GM21360 (cell line): ENCODE results near the gene ENTPD8.
A peak's percentile ranks its signal among the peaks of the same experiment; 100 is the strongest.

Experiments used
- ATAC-seq: cut with Tn5 transposase; IDR thresholded peaks from one replicate; pipeline ENCODE4 v1.9.1; 2021; ENCODE audit warnings: mild to moderate bottlenecking, moderate library complexity; ENCODE audit not compliant: unreplicated experiment

Gene ENTPD8

DNA sequence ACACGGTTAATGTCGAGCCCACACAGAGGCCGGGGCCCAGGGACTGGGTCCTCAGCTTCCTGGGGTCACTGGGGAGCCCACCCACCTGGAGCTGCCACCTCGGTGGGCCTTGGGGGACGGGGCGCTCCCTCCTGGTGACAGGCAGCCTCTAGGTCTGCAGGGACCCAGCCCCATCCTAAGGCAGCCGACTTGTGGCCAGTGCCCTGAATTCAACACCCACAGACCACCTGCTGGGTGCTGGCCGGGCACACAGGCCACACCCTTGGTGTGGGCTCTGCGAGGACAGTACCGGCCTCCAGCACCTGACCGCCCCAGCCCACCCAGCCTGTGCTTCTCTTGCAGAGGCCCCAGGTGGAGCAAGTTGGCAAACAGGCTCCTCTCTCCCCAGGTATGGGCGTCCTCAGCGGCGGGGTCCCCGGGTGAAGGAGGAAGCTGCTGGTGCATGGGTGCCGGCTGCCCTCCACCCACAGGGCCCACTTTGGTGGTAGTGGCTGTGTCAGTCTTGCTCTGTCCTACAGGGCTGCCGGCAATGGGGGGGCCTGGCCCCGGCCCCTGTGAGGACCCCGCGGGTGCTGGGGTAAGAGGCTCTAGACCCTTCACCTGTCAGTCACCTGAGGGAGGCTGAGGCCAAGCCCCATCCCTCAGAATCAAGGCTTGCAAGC, 8.3 kb downstream of the ENTPD8 start:
- no peak for ATAC-seq

DNA sequence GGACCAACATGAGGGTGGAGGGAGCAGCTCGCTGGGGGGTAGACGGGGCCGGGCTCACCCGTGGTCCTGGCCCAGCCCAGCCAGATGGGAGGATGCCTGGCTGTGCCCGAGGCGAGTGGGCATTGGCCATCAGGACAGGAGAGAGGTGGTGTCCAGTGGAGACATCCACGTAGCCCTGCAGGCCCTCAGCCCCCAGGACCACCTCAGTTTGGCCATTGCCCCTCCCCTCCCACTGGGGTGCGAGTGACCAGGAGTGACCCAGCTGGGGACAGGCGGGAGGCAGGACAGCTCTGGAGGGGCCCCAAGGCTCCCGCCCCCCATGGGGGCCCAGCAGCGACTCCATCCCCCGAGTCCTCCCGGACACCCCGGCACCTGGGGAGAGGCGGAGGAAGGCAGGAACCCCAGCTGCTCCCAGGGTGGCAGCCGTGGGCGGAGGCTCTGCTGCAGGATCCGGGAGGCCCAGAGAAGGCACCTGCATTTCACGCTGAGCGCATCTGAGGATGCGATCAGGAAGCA, 9.7 kb downstream of the ENTPD8 start:
- ATAC-seq: no peak

DNA sequence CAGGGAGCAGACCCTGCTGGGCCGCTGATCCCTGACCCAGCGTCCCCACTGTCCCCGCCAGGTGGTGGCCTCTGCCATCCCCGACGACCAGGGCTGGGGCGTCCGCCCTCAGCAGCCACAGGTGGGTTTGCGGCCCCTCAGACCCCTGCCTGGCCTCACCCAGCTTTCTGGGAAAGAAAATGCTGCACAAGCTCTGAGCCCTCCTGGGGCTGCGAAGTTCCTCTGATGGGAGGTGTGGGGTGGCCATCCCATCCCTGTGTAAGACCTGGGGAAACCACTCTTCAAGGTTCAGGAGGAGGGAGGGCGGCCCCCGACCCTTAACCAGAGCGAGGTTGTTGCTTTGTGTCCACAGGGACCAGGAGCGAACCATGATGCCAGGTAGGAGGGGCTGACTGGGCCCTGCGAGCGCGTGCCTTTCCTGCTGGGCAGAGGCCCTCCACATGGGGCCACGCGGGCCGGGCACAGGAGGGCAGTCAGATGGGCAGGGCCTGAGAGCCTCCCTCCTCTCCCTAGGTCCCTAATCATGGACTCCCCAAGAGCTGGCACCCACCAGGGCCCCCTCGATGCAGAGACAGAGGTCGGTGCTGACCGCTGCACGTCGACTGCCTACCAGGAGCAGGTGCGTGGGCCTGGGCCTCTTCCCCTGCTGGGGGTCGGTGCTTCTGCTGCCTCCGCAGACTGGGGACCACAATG, 10.3 kb downstream of the ENTPD8 start:
- no peak for ATAC-seq

DNA sequence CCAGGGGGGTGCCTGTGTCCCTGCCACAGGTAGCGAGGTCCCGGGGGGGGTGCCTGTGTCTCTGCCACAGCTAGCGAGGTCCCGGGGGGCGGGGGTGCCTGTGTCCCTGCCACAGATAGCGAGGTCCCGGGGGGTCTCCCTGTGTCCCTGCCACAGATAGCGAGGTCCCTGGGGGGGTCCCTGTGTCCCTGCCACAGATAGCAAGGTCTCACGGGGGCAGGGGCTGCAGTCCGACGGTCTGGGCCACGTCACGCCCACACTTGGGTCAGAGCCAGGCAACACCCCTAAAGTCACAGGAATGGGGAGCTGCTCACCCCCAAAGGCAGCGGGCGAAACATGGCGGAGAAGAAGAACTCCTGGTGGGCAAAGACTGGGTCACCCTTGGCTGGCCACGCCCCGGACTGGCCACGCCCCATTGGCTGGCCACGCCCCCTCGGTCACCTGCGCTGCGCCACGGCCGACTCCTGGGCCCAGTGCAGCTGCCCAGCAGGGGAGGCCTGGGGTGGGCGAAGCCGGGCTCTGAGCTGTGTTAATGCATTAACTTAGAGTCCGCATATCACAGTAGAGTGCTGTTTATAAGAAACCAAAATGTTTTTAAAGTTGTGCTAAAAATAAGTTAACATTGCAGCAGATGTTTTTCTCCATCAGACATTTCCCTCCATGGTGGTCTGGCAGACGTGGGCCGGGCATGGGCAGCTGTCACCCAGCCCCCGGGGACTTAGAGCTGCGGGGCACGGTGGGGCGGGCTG, 11.0 kb downstream of the ENTPD8 start:
- no peak for ATAC-seq

DNA sequence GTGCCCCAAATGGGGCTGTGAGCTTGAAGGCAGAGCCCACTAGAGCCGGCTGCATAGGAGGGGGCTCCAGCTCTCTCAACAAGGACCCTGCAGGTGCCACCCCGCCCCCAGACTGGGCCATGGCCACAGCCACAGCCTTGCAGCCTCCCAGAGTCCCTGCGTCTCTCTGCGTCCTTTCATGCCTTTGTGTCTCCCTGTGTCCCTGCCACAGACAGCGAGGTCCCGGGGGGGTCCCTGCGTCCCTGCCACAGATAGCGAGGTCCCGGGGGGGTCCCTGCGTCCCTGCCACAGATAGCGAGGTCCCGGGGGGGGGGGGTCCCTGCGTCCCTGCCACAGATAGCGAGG, 11.6 kb downstream of the ENTPD8 start:
- ATAC-seq: no peak

DNA sequence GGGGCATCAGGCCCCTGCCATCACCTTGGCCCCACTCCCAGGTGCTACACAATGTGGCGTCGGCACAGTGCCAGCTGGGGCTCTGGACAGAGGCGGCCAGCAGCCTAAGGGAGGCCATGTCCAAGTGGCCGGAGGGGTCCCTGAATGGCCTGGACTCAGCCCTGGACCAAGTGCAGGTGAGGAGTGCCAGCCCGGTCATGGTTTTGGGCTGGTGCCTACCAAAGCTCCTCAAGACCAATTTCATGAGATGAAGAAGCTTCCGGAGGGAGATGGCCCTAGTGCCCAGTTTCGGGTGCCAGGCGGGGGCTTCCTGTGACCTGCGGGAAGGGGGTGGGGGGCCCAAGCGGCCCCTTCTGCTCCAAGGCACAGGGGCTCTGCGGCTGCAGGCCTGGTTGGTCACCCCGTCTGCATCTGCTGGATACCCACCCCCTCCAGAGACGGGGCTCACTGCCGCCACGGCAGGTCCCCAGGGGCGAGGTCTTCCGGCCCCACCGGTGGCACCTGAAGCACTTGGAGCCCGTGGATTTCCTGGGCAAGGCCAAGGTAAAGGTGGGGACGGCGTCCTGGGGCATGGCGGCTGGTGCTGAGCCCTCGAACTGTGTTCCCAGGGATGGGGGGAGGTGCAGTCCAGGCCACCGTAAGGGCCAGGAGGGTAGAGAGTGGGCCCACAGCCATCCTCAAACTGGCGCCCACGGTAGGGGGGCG, 12.2 kb downstream of the ENTPD8 start:
- ATAC-seq: no peak

DNA sequence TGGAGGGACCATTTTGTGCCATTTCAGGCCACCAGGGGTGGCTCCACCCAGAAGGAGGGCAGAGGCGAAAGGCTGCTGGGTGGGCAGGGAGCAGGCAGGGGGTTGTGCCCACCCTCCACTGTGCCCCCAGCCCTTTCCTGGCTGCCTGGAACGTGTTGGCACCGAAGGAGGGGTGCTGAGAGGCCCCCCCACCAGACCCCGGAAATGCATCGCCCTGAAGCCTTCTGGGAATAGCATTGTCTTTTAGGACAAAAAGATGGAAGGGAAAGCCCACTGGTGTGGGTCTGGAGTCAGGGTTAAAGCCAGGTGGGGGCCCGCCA, 12.9 kb downstream of the ENTPD8 start:
- no peak for ATAC-seq

DNA sequence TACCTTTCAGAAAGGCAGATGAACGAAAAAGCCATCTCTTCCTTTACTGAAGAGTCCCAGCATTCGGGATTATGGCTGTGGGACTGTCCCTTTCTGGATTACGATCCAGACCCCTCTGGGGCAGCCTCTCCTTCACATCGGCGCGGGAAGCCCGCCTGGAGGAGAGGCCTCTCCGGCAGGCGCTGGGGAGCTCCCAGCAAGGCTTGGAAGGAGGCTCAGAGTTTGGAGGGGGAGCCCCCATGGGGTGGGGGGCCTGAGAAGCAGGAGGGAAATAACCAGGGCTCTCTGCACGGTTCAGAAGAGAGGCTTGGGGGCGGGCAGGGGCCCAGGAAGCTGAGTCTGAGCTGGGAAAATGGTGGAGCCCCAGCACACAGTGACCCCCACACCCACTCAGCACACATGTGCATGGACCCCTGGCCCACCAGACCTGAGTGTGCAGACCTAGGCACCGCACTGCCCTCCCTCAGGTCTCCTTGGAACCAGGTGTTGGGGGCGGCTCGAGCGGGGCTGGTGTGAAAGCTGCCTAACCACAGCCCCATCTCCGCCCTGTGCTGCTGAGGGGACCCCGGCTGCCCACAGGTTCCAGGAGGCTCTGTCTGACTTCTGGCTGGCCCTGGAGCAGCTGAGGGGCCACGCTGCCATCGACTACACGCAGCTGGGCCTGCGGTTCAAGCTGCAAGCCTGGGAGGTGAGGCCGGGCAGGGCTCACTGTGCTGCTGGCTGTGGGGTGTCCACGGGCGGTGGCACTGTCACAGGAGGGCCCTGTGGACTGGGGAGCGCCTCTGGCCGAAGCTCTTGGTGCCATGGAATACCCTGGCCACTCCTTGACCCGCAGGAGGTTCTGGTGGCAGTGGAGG, 13.5 kb downstream of the ENTPD8 start:
- no peak for ATAC-seq

DNA sequence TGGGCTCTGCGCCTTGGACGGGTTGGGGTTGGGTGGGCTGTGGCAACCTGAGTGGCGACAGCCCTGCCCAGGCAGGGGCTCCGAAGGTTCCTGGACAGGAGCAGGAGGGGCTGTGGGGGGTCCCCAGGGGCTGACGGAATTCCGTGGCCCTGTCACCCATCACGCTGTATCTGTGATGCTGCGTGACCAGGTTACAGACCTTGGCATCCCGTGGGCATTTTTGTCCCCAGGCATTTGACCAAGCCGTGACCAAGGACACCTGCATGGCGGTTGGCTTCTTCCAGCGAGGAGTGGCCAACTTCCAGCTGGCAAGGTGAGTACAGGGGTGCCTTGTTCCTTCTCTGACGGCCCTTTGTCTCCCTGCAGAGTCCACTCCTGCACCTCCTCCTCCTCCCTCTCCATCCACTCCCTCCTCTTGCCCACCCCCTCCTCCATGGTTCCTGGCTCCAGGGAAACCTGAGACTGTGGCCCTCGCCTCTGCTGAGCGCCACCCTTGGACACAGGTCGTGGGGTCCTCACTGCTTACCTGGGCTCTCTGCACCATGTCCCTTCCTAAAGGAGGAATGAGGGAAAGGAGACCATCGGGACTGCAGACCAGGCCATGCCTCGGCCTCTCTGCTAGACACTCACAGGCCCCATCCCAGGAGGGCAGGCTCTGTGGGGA, 15.0 kb downstream of the ENTPD8 start:
- ATAC-seq: no peak

DNA sequence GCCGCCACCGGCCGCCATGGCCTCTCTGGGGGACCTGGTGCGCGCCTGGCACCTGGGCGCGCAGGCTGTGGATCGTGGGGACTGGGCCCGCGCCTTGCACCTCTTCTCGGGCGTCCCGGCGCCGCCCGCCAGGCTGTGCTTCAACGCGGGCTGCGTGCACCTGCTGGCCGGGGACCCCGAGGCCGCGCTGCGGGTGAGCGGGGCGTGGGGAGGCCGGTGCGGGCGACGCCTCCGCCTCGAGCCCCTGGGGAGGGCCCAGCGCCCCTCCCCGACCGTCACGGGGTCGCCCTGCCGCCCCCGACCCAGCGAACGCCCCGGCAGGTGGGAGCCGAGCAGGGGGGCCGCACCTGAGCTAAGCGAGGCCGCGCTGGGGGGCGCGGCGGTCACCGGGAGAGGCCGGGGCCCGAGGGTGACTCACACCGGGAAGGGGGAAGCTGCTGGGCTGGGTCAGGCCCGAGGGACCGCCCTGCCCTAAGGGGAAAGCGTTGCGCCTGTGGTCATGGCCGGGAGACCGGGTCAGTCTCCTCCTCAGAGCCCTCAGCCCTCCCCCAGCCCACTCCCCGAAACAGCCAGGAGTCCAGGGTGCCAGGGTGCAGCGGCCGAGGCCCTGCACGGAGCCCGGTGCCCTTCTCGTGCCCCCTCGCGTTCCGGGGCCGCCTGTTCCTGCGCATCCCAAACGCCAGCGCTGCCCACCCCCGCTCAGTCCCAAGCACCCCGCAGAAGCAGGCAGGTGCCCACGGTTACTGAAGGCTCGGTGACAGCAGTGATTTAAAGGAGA, 17.5 kb downstream of the ENTPD8 start:
- peak; percentile 18 for ATAC-seq

DNA sequence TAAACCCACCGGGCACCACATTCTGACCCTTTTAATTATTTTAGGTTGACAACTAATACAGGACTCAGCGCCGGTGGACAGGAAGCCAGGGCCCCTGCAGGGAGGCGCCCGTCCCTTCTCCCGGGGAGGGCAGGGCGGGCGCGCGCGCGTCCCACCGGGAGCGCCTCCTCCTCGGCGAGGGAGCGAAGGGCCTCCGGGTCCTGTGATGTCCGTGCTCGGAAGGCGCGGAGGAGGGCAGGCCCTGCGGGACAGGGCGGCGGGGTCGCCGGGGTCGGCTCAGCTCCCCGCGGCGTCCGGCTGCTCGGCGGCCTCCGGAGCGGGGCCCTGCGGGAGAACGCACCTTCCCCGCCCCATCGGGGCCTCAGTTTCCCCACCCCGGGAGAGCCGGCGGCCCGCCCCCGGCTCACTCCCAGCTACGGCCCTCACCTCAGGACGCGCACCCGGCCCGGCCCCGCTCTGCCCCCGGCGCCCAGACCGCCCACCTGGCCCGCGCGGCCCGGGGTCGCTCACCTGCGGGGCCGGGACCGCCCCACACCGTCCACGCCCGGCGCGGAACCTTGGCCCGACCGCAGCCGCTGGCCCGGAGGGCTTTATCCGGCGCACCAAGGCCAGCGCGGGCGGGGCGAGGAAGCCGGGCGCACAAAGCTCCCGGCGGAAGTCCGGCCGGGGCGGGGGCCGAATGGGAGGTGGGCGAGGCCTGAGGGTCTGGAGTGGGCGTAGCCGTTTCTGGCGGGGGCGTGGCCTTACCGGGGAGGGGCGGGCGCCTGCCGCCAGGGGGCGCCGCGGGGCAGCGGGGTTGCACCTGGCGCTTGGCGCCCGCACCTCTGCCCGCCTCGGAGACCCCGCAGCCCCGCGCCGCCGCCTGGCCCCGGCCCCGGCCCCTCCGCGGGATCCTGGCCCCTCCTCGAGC, 18.3 kb downstream of the ENTPD8 start, which contains the start of the genes EXD3 and NOXA1:
Gene EXD3 (minus strand): TSS at position 559 of the 910 bp plus-strand sequence. CDS start 27,805 bp downstream, outside the sequence.
Gene NOXA1 (plus strand): TSS at position 790 of the 910 bp plus-strand sequence. CDS start 137 bp downstream, outside the sequence.
- peak; percentile 80 for ATAC-seq

DNA sequence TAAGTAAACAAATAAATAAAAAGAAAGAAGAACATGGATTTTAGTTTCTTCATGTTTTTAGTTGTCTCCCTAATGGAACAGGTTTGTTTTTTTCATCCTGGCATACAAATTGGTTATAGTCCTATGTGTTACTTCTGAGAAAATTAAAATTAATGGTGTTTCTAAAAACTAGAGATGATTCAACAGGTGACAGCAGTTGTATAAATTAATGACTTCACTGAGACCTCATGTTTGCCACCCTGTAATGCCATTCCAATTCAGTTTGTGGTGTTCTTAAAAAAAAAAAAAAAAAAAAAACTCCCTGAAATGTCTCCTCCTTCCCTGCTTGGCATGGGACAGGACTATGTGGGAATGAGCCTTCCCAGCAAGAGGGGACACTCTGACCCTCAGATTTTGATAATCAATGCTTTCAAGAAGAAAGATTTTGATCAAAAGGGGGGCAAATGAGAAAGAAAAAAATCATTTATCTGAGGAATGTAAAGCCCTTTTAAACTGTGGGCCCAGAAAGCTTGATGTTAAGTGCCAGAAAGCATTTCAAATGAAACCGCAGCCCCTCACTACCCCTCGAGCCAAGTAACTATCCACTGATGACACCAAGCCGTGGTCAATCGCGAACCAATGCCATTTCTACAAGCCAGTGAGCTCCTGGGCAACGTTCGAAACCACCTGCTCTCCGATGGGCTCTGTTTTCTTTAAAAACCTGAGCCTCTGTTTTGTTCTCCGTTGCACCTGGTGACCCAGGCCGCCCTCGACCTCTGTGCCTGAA, 19.1 kb downstream of the ENTPD8 start:
- no peak for ATAC-seq

DNA sequence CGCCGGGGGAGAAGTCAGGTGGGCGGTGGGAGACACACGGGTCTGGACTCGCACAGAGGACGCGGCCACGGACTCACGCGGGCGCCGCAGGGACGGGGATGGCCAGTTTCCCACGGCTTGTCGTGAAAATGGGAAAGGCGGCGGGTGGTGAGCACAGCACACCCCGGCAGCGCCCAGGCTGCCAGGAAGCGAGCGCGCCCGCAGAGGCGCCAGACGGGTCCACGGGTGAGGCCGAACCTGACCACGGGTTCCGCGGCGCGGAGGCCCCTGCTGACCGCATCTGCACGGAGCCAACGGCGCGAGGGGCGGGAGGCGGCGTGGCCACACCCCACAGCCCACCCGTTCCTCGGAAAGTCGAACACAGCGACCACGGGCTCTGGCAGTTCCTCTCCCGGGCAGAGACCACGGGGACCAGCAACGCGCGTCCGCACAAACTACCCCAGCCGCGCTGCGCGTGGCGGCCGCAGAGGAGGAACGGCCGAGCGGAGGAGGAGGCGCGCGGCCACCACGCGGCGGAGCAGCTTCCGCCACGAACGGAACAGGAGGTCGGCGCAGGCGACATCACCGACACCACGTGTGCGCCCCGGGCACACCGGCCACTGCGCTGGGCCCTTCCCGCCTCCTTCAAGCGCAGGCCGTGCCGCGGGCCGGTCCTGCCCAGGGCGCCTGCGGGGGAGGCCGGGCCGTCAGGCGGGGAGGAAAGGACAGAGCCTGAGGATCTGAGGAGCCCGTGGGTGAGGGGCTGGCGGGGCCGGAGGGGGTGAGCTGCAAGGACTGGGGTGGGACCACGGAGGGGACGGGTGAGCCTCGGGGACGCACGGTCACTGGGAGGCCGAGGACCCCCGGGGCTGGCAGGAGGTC, 23.8 kb downstream of the ENTPD8 start:
- ATAC-seq: no peak

DNA sequence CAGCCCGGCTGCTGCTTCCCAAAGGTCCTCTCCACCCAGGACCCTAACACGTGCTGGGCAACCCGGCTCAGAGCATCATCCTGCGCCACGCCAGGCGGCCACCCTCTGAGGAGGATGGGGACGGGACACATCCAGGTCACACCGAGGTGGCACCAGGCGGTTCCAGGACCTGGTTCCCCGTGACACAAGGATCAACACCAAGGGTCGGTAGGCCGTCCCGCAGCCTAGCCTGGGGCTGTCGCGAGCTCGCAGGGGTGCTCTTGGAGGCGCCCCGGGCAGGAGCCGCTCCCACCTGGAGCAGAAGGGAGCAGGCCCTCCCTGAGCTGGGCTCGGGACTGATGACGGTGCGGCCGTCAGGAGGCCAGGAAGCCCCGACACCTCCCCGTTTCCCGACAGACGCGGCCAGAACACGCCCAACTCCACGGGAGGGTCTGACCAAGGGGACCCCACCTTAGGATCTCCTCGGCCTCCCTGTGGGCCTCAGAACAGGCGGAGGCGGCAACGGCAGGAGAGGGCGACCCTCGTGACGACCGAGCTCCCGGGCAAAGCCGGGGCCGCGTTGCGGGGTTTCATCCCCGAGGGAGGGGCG, 24.5 kb downstream of the ENTPD8 start:
- no peak for ATAC-seq

DNA sequence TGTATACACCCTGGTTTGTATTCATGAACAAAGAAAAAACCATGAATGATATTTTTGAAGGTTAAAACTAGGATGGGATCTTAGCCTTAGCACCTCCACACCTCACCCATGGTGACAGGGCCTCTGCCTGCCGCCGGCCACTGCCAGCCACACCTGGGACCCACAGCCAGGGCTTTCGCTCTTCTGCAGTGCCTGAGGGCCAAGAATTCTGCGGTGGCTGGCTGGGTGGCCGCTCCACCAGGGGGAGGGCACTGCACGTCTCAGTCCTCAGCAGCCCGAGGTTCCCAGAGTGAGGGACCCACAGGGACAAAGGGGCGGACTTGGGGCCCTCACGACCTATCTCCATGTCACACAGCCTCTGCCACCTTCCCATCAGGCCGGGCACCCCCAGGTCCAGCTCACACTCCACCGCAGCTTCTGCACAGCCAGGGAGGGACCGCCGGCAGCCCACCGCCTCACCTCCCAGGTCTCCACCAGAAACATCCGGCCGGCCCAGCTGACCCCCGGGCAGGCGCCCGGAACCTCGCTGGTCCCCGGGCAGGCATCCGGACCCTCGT, 25.1 kb downstream of the ENTPD8 start:
- ATAC-seq: no peak

DNA sequence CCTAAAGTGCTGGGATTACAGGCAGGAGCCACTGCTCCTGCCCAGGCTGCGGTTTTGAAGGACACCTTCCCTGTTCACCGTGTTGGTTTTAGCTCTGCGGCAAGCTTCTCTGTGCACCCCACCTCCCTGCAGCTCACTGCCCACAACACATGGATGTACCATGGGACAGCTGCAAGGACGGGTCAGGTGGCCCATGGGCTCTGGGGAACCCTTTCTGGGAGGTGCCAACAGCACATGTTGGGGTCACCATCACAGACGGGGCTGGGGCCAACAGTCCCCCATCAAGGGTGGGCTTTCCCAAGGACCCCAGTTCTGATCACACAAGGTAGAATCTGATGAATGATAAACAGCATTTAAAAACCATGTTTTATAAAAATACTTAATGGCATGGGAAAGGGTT, 25.7 kb downstream of the ENTPD8 start:
- no peak for ATAC-seq
